ENCODE data around the gene GPR146. TPM values are rescaled to one million over a fixed set of nuclear protein-coding genes. Genes with fewer than 3 reads are reported as not detected.
"Not testable (repeated sequence)": the region's sequence is repeated elsewhere in the genome, so short reads cannot be mapped to it uniquely, and the experiment has no call there.

The GPR146 gene
- total RNA-seq, 1 experiment from 2014 or later: 1.1 TPM

- no peak for DNase-seq (ENCODE audit: low read depth)
Measured at GRCh38 chr7:1024876-1025742, 19.2 kb upstream of the GPR146 start.

GRCh38 chr7:1025743-1026581, 18.4 kb upstream of the GPR146 start:
- DNase-seq (ENCODE audit: low read depth): no peak

GRCh38 chr7:1026721-1027161, 17.6 kb upstream of the GPR146 start:
- DNase-seq (ENCODE audit: low read depth): no peak

- DNase-seq (ENCODE audit: low read depth): no peak
Measured at GRCh38 chr7:1027242-1028043, 16.9 kb upstream of the GPR146 start.

GRCh38 chr7:1028044-1028770, 16.1 kb upstream of the GPR146 start:
- DNase-seq (ENCODE audit: low read depth): peak; percentile 80

GRCh38 chr7:1028775-1029636, 15.3 kb upstream of the GPR146 start:
- peak; percentile 93 for DNase-seq (ENCODE audit: low read depth)

GRCh38 chr7:1029637-1030443, 14.5 kb upstream of the GPR146 start:
- DNase-seq (ENCODE audit: low read depth): no peak

- no peak for DNase-seq (ENCODE audit: low read depth)
Measured at GRCh38 chr7:1030444-1031070, 13.8 kb upstream of the GPR146 start.

GRCh38 chr7:1031716-1032455, 12.5 kb upstream of the GPR146 start:
- DNase-seq (ENCODE audit: low read depth): no peak

- no peak for DNase-seq (ENCODE audit: low read depth)
Measured at GRCh38 chr7:1032536-1033181, 11.7 kb upstream of the GPR146 start.

- no peak for DNase-seq (ENCODE audit: low read depth)
Measured at GRCh38 chr7:1033546-1034145, 10.7 kb upstream of the GPR146 start.

GRCh38 chr7:1034769-1035168, 9.6 kb upstream of the GPR146 start:
- DNase-seq (ENCODE audit: low read depth): not testable (repeated sequence)

- DNase-seq (ENCODE audit: low read depth): not testable (repeated sequence)
Measured at GRCh38 chr7:1036164-1036928, 8.0 kb upstream of the GPR146 start.

- DNase-seq (ENCODE audit: low read depth): not testable (repeated sequence)
Measured at GRCh38 chr7:1040233-1040632, 4.1 kb upstream of the GPR146 start.

GRCh38 chr7:1040790-1041189, 3.6 kb upstream of the GPR146 start:
- DNase-seq (ENCODE audit: low read depth): no peak
